ENCODE results near the gene NOD1. TPM values are rescaled to one million over a fixed set of nuclear protein-coding genes. Genes with fewer than 3 reads are reported as not detected.

NOD1 gene
- total RNA-seq, 3 donors from 2014 or later = 13.2 to 14.4 (median 13.2) TPM

DNA sequence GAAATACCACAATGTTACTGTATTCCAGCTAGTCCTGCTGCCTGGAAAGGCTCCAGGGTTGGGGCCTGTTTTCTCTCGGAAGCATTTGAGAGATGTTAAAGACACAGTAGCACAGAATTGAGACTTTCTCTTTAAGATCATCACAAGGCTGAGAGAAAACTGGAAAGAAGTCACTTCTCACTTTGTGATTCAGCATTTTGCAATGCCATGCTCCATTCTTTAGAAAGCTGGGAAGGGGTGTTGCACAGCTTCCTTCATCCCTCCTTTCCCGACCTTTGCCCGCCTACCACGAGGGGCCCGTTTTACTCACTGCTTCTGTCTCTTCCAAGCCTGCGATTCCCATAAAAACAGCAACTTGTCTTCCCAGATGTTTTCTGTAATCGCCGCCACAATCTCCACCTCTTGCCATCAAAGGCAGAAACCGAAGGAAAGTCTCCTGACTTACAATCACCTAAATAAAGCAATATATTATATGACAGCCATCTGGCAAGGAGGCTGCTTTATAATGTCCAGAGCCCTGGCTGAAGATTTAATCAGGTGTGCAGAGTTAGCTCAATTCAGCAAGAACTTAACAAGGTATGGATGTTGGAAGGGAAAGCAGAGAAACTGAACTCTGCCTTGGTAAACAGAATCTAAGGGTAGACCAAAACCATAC, 18.9 kb downstream of the NOD1 start:
- Histone ChIP-seq H3K9me3 (no peaks in the 10 kb centered on the region), H3K4me3 (no peak overlapping the region), H3K4me1 (ENCODE audit: low read depth) (peaks cover 16% of the 10 kb centered on the region), H3K36me3 (ENCODE audit: low read depth) (no peaks in the 10 kb centered on the region)
- intact Hi-C loops (cut with DNase I, micrococcal nuclease) = no loop called here
- TF ChIP-seq, protein P1, sequence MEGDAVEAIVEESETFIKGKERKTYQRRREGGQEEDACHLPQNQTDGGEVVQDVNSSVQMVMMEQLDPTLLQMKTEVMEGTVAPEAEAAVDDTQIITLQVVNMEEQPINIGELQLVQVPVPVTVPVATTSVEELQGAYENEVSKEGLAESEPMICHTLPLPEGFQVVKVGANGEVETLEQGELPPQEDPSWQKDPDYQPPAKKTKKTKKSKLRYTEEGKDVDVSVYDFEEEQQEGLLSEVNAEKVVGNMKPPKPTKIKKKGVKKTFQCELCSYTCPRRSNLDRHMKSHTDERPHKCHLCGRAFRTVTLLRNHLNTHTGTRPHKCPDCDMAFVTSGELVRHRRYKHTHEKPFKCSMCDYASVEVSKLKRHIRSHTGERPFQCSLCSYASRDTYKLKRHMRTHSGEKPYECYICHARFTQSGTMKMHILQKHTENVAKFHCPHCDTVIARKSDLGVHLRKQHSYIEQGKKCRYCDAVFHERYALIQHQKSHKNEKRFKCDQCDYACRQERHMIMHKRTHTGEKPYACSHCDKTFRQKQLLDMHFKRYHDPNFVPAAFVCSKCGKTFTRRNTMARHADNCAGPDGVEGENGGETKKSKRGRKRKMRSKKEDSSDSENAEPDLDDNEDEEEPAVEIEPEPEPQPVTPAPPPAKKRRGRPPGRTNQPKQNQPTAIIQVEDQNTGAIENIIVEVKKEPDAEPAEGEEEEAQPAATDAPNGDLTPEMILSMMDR (IDR thresholded peaks at IDR 0.05) = no peak
- peak; percentile 87 for ATAC-seq
- peak; percentile 63 to 75 (median 70) for DNase-seq

DNA sequence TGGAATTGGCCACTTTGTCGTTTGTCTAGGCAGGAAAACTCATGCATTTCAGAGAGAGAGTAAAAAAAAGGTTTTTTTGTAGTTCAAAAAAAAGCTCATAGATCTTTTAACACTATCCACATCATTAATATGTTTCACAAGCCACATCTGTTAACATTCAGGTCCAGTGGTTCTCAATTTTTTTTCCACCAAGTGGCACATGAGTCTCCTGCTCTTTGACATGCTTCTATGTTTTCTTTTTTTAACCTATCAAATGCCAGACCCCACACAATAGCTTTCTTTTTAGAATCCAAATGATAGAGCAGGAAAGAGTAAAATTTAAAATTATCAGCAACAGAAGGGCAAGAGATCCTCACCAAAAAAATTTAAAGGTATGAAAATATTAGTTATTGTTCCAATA, 20.3 kb downstream of the NOD1 start:
- ATAC-seq (no peak), DNase-seq (no peak)
- Histone ChIP-seq H3K4me1 (ENCODE audit: low read depth) (peaks cover 16% of the 10 kb centered on the region), H3K9me3 (no peaks in the 10 kb centered on the region), H3K36me3 (ENCODE audit: low read depth) (no peaks in the 10 kb centered on the region), H3K4me3 (no peak overlapping the region)
- TF ChIP-seq, protein P1 (IDR thresholded peaks at IDR 0.05) = no peak
- intact Hi-C loops (cut with DNase I, micrococcal nuclease) = no loop called here

DNA sequence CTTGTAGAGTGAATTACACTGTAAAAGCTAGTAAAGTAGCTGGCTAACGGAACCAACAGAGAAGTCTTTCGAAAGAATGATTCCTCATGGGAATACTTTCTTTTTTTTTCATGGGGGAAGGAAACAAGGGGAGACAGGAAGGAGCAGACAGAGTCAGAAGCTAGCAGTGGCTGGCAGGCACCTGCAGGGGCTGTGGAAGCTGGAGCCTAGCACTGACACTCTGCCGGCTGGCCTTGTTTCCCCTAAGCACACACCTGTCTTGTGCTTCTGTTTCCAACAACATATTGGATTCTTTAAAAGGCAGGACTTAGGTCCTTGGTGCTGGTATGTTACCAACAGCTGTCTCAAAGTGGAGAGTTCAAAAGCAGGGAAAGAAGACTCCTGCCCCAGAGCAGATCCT, 24.7 kb downstream of the NOD1 start:
- ATAC-seq (no peak), DNase-seq (no peak)
- Histone ChIP-seq H3K4me1 (ENCODE audit: low read depth) (peaks cover 2% of the 10 kb centered on the region), H3K4me3 (no peak overlapping the region), H3K36me3 (ENCODE audit: low read depth) (no peaks in the 10 kb centered on the region), H3K9me3 (no peaks in the 10 kb centered on the region)
- intact Hi-C loops (cut with DNase I, micrococcal nuclease) = no loop called here
- TF ChIP-seq, protein P1 (IDR thresholded peaks at IDR 0.05) = no peak

DNA sequence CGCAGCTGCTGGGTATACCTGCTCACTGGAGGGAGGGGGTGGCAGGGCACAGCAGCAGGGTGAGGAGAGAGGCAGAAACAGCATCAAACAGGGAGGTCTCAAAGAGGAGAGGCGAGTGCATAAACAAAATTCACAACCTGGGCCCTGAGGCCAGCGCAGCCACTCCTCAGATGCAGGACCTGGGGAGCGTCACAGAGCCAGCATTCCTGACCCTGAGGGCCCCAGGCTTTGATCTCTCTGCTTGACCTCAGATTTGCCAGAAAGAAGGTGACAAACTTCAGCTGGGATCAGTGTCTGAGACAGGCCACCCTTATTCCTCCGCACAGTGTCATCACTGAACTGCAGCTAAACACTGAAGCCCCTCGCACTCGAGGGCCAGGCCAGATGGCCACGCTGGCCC, 25.6 kb downstream of the NOD1 start:
- intact Hi-C loops (cut with DNase I, micrococcal nuclease) = no loop called here
- H3K36me3 ChIP-seq (ENCODE audit: low read depth) = no peaks in the 10 kb centered on the region
- H3K4me1 ChIP-seq (ENCODE audit: low read depth) = no peaks in the 10 kb centered on the region
- TF ChIP-seq, protein P1 (IDR thresholded peaks at IDR 0.05) = no peak
- H3K4me3 ChIP-seq = no peak overlapping the region
- H3K9me3 ChIP-seq = no peaks in the 10 kb centered on the region
- DNase-seq = no peak
- no peak for ATAC-seq

DNA sequence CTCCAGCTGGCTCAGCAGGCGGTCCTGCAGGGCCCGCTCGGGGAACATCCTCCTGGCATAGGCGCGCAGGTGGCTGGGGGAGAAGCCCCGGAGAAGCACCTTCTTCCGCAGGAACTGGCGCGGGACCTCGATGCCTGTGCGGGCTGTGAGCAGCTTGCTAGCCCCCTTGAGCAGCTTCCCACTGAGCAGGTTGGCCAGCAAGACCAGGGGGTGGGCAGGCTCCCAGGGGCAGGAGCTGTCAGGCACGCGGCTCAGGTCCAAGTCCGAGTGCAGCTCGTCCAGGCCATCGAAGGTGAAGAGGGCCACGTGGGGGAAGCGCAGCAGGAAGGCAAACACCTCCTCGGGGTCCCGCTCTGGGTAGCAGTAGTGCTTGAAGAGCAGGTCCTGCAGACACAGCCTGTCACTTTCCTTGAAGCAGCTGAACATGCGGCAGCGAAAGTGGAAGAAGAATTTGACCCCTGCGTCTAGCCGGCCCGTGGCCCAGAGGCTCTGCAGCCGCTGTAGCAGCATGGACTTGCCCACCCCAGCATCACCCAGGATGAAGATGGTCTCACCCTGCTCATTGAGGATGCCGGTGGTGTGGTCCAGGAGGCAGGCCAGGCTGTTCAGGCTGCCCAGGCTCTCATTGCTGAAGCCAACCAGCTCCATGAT, 26.2 kb downstream of the NOD1 start:
- DNase-seq (no peak), ATAC-seq (no peak)
- Histone ChIP-seq H3K36me3 (ENCODE audit: low read depth) (peaks cover 3% of the 10 kb centered on the region), H3K4me3 (no peak overlapping the region), H3K4me1 (ENCODE audit: low read depth) (no peaks in the 10 kb centered on the region), H3K9me3 (no peaks in the 10 kb centered on the region)
- TF ChIP-seq, protein P1 (IDR thresholded peaks at IDR 0.05) = no peak
- intact Hi-C loops (cut with DNase I, micrococcal nuclease) = no loop called here
